DND-41 (cell line): ENCODE measurements around the gene SLC13A5.

Experiments
- ATAC-seq: fragments of 200-7000 bp; cut with Tn5 transposase; 3 replicates; pipeline ENCODE4 v1.9.1; 2021; ENCODE audit warnings: low read depth; ENCODE audit not compliant: insufficient read depth
- DNase-seq: peaks from one replicate; pipeline ENCODE4 v3.0.0-alpha.2; 2020
- H2AFZ ChIP-seq: 2 replicates; pipeline ENCODE4 v1.6.0; 2012; ENCODE audit warnings: low read depth, low read length
- H3K27ac ChIP-seq: 2 replicates; pipeline ENCODE4 v1.5.1; 2012; ENCODE audit warnings: low read length, inconsistent platforms
- H3K27me3 ChIP-seq: fragments of 200-600 bp; sonication (generic); 2 replicates; pipeline ENCODE4 v1.6.0; 2012; ENCODE audit warnings: low read length, mild to moderate bottlenecking, inconsistent platforms; ENCODE audit not compliant: insufficient read depth, poor library complexity
- H3K36me3 ChIP-seq: 2 replicates; pipeline ENCODE4 v1.5.1; 2012; ENCODE audit warnings: low read length, inconsistent platforms; ENCODE audit not compliant: insufficient read depth
- H3K4me1 ChIP-seq: 2 replicates; pipeline ENCODE4 v1.5.1; 2012; ENCODE audit warnings: mild to moderate bottlenecking, low read length; ENCODE audit not compliant: insufficient read depth
- H3K4me2 ChIP-seq: 2 replicates; pipeline ENCODE4 v1.6.0; 2012; ENCODE audit warnings: mild to moderate bottlenecking, moderate library complexity, low read length, inconsistent platforms; ENCODE audit not compliant: insufficient read depth
- H3K4me3 ChIP-seq, 2 experiments: fragments of 200-600 bp in 1 of 2; shearing (Covaris generic) in 1 of 2; 2 replicates each; pipeline ENCODE4 v1.5.1; 2012 to 2016; ENCODE audit warnings: inconsistent platforms in 2 of 2, low read length in 2 of 2, mild to moderate bottlenecking in 2 of 2, low read depth in 1 of 2, moderate library complexity in 1 of 2
- H3K79me2 ChIP-seq: 2 replicates; pipeline ENCODE4 v1.6.0; 2012; ENCODE audit warnings: low read length, inconsistent platforms; ENCODE audit not compliant: insufficient read depth
- H3K9ac ChIP-seq: 2 replicates; pipeline ENCODE4 v1.6.0; 2012; ENCODE audit warnings: low read depth, mild to moderate bottlenecking, inconsistent platforms, low read length, moderate library complexity
- H3K9me3 ChIP-seq: 2 replicates; pipeline ENCODE4 v1.5.1; 2012; ENCODE audit warnings: low read length, moderate library complexity, mild to moderate bottlenecking, inconsistent platforms; ENCODE audit not compliant: insufficient read depth, severe bottlenecking
- H4K20me1 ChIP-seq: 2 replicates; pipeline ENCODE4 v1.6.0; 2012; ENCODE audit warnings: low read length; ENCODE audit not compliant: insufficient read depth
- EZH2 ChIP-seq: IDR thresholded peaks from 3 replicates; pipeline ENCODE4 v1.6.1; 2012; ENCODE audit warnings: borderline replicate concordance, low read depth, mild to moderate bottlenecking, moderate library complexity, low read length, inconsistent platforms; ENCODE audit not compliant: severe bottlenecking
- TF ChIP-seq, protein P1 (sequence below): IDR thresholded peaks from 2 replicates; pipeline ENCODE4 v1.5.1; 2012; ENCODE audit warnings: borderline replicate concordance, low read length, moderate library complexity, mild to moderate bottlenecking; ENCODE audit not compliant: poor library complexity, severe bottlenecking; ENCODE audit errors: extremely low read depth

Gene SLC13A5

GRCh38 chr17:6690641-6691040 is 22.5 kb downstream of the SLC13A5 start:
- Histone ChIP-seq H3K79me2 (no peaks in the 10 kb centered on the region), H3K36me3 (no peaks in the 10 kb centered on the region), H3K9ac (no peak overlapping the region), H3K9me3 (no peaks in the 10 kb centered on the region), H2AFZ (no peak overlapping the region), H3K4me1 (no peaks in the 10 kb centered on the region), H4K20me1 (no peaks in the 10 kb centered on the region; the same call in 1 of the 2 replicates), H3K4me2 (no peak overlapping the region), H3K4me3 (no peak overlapping the region), H3K27ac (no peak overlapping the region), H3K27me3 (peaks cover 13% of the 10 kb centered on the region)
- no peak for ATAC-seq
- TF ChIP-seq, protein P1, sequence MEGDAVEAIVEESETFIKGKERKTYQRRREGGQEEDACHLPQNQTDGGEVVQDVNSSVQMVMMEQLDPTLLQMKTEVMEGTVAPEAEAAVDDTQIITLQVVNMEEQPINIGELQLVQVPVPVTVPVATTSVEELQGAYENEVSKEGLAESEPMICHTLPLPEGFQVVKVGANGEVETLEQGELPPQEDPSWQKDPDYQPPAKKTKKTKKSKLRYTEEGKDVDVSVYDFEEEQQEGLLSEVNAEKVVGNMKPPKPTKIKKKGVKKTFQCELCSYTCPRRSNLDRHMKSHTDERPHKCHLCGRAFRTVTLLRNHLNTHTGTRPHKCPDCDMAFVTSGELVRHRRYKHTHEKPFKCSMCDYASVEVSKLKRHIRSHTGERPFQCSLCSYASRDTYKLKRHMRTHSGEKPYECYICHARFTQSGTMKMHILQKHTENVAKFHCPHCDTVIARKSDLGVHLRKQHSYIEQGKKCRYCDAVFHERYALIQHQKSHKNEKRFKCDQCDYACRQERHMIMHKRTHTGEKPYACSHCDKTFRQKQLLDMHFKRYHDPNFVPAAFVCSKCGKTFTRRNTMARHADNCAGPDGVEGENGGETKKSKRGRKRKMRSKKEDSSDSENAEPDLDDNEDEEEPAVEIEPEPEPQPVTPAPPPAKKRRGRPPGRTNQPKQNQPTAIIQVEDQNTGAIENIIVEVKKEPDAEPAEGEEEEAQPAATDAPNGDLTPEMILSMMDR = no peak
- TF ChIP-seq EZH2 = no peak
- DNase-seq = no peak

DNA sequence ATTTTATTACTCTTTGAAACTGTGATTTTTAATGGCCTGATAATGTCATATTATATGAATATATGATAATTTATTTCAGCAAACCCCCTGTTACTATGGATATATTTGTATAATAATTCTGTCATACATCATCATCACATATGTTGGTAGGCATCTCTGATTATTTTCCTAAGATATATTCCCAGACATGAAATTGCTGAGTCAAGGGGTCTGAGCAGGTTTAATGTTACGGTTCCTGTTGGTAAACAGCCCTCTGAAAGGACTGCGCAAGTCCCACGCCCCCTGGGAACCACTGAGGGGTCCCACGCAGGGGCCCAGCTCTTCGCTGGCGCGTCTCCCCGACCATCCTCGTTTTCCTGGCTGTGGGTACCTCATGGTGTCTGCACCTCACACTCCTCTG is 24.2 kb downstream of the SLC13A5 start:
- no peak overlapping the region for H2AFZ ChIP-seq
- ATAC-seq (no peak), DNase-seq (no peak)
- H3K36me3 ChIP-seq = no peaks in the 10 kb centered on the region
- no peak overlapping the region for H3K9ac ChIP-seq
- H3K4me3 ChIP-seq = no peak overlapping the region
- H3K79me2 ChIP-seq = no peaks in the 10 kb centered on the region
- H3K27me3 ChIP-seq = peaks cover 16% of the 10 kb centered on the region
- H3K27ac ChIP-seq = no peak overlapping the region
- H3K9me3 ChIP-seq = no peaks in the 10 kb centered on the region
- TF ChIP-seq, protein P1 = no peak
- TF ChIP-seq EZH2 = no peak
- H4K20me1 ChIP-seq = no peaks in the 10 kb centered on the region; the same call in 1 of the 2 replicates
- H3K4me2 ChIP-seq = no peak overlapping the region
- no peaks in the 10 kb centered on the region for H3K4me1 ChIP-seq

GRCh38 chr17:6686026-6686425 is 27.1 kb downstream of the SLC13A5 start:
- Histone ChIP-seq H3K4me3 (no peak overlapping the region), H3K36me3 (no peaks in the 10 kb centered on the region), H3K27me3 (peaks cover 25% of the 10 kb centered on the region), H3K9me3 (no peaks in the 10 kb centered on the region), H3K79me2 (no peaks in the 10 kb centered on the region), H3K27ac (no peak overlapping the region), H3K4me1 (no peaks in the 10 kb centered on the region), H4K20me1 (peaks cover 6% of the 10 kb centered on the region; the same call in 1 of the 2 replicates), H3K9ac (no peak overlapping the region), H3K4me2 (no peak overlapping the region), H2AFZ (no peak overlapping the region)
- TF ChIP-seq, protein P1 = no peak
- no peak for TF ChIP-seq EZH2
- ATAC-seq (no peak), DNase-seq (no peak)
